Mammary epithelial cell (primary cell): ENCODE results near the gene EFCAB6.

Experiments
- EZH2 ChIP-seq: IDR thresholded peaks from 2 replicates; pipeline ENCODE4 v1.6.1; 2012; ENCODE audit warnings: low read length, inconsistent platforms, borderline replicate concordance
- TF ChIP-seq, protein P1 (sequence below), 2 donors: IDR thresholded peaks in 1 of 2; conservative IDR thresholded peaks in 1 of 2; 2 replicates each; pipeline ENCODE4 v1.5.1; 2011 to 2012; ENCODE audit warnings: inconsistent platforms in 2 of 2, low read length in 2 of 2, mild to moderate bottlenecking in 2 of 2, control low read depth in 1 of 2, low read depth in 1 of 2; ENCODE audit not compliant: insufficient read depth in 1 of 2; ENCODE audit errors: extremely low read depth in 1 of 2

DNA sequence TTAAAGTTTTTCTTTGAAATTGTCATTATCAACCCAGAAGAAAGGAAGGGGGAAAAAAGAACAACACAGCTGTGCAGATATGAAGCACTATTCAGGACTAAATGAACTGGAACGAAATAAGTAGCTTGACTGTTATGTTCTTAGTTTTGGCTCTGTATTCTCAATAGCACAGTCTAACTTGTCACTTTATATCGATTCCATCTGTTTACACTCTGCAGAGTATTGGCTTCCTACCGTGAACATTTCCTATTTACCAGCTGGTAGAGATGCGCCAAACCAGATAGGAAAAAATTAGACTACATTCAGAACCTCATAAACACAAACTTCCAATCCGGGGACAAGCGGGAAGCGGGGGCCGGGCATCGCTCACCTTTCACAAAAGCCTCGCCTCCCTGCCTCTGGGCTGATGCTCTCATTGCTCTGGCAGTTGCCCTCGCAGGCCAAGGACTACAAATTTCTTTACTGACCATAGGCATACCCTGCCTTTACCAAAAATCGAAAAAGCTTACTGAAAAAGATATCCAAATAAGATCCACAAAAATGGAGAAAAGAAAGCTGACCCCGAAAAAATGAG, 66.2 kb downstream of the EFCAB6 start:
- TF ChIP-seq, protein P1, sequence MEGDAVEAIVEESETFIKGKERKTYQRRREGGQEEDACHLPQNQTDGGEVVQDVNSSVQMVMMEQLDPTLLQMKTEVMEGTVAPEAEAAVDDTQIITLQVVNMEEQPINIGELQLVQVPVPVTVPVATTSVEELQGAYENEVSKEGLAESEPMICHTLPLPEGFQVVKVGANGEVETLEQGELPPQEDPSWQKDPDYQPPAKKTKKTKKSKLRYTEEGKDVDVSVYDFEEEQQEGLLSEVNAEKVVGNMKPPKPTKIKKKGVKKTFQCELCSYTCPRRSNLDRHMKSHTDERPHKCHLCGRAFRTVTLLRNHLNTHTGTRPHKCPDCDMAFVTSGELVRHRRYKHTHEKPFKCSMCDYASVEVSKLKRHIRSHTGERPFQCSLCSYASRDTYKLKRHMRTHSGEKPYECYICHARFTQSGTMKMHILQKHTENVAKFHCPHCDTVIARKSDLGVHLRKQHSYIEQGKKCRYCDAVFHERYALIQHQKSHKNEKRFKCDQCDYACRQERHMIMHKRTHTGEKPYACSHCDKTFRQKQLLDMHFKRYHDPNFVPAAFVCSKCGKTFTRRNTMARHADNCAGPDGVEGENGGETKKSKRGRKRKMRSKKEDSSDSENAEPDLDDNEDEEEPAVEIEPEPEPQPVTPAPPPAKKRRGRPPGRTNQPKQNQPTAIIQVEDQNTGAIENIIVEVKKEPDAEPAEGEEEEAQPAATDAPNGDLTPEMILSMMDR (conservative IDR thresholded peaks at IDR 0.05 in 1 of 2, IDR thresholded peaks at IDR 0.05 in 1 of 2; ENCODE audit: extremely low read depth in 1 of 2, insufficient read depth in 1 of 2, low read depth in 1 of 2, low read length in 2 of 2): no peak
- TF ChIP-seq EZH2: no peak
